Effector memory CD4-positive, alpha-beta T cell (primary cell): ENCODE results near the gene KCNK6.
A peak's percentile ranks its signal among the peaks of the same experiment; 100 is the strongest.
"Not testable (repeated sequence)": the region's sequence is repeated elsewhere in the genome, so short reads cannot be mapped to it uniquely, and the experiment has no call there.

Source experiments
- DNase-seq, 3 donors: peaks; one replicate each; pipeline ENCODE4 v3.0.0-alpha.2; 2020
- H3K27ac ChIP-seq: 2 replicates; pipeline ENCODE4 v1.7.0; 2013; ENCODE audit warnings: mild to moderate bottlenecking, low read length, moderate library complexity; ENCODE audit not compliant: insufficient read depth, poor library complexity, severe bottlenecking
- H3K27me3 ChIP-seq: replicated peaks from 2 replicates; pipeline ENCODE4 v1.7.0; 2013; ENCODE audit warnings: mild to moderate bottlenecking, low read length; ENCODE audit not compliant: insufficient read depth, control insufficient read depth, poor library complexity, severe bottlenecking
- H3K36me3 ChIP-seq: 2 replicates; pipeline ENCODE4 v1.7.0; 2013; ENCODE audit warnings: mild to moderate bottlenecking, low read length, moderate library complexity; ENCODE audit not compliant: control insufficient read depth, insufficient read depth
- H3K4me1 ChIP-seq: 2 replicates; pipeline ENCODE4 v1.7.0; 2013; ENCODE audit warnings: low read length, mild to moderate bottlenecking; ENCODE audit not compliant: control insufficient read depth, insufficient read depth, poor library complexity, severe bottlenecking
- H3K4me3 ChIP-seq: 2 replicates; pipeline ENCODE4 v1.7.0; 2013; ENCODE audit warnings: low read length, low read depth, mild to moderate bottlenecking; ENCODE audit not compliant: insufficient read depth, poor library complexity, severe bottlenecking
- H3K9me3 ChIP-seq: 2 replicates; pipeline ENCODE4 v1.7.0; 2013; ENCODE audit warnings: mild to moderate bottlenecking, low read length, moderate library complexity; ENCODE audit not compliant: control insufficient read depth

The KCNK6 gene

GRCh38 chr19:38360839-38361631 lies 41.4 kb downstream of the KCNK6 start:
- peaks cover 15% of the 10 kb centered on the region for H3K4me1 ChIP-seq
- DNase-seq, result no peak
- H3K4me3 ChIP-seq, result peak overlapping the region; percentile 70
- H3K27me3 ChIP-seq, result no peaks in the 10 kb centered on the region
- no peaks in the 10 kb centered on the region for H3K9me3 ChIP-seq
- no peak overlapping the region for H3K27ac ChIP-seq
- H3K36me3 ChIP-seq, result no peaks in the 10 kb centered on the region

- no peaks in the 10 kb centered on the region for H3K36me3 ChIP-seq
- DNase-seq, result peak; percentile 42 to 54 (median 45)
- H3K27ac ChIP-seq, result no peak overlapping the region
- H3K9me3 ChIP-seq, result no peaks in the 10 kb centered on the region
- peak overlapping the region; percentile 70 for H3K4me3 ChIP-seq
- H3K4me1 ChIP-seq, result peaks cover 15% of the 10 kb centered on the region
- H3K27me3 ChIP-seq, result no peaks in the 10 kb centered on the region
These were observed 42.0 kb downstream of the KCNK6 start for GRCh38 chr19:38361633-38362075.

GRCh38 chr19:38362076-38362945 lies 42.7 kb downstream of the KCNK6 start:
- H3K4me1 ChIP-seq, result peaks cover 15% of the 10 kb centered on the region
- H3K36me3 ChIP-seq, result no peaks in the 10 kb centered on the region
- H3K4me3 ChIP-seq, result peak overlapping the region; percentile 70
- peak; percentile 54 to 71 (median 54) for DNase-seq
- no peaks in the 10 kb centered on the region for H3K27me3 ChIP-seq
- H3K9me3 ChIP-seq, result no peaks in the 10 kb centered on the region
- no peak overlapping the region for H3K27ac ChIP-seq

GRCh38 chr19:38362946-38363688 lies 43.5 kb downstream of the KCNK6 start:
- H3K9me3 ChIP-seq, H3K27me3 ChIP-seq, H3K36me3 ChIP-seq, H3K27ac ChIP-seq, DNase-seq: not testable (repeated sequence)
- Histone ChIP-seq H3K4me3 (peak overlapping the region; percentile 70), H3K4me1 (peaks cover 15% of the 10 kb centered on the region)

GRCh38 chr19:38367041-38367440 lies 47.4 kb downstream of the KCNK6 start:
- H3K27me3 ChIP-seq, result no peaks in the 10 kb centered on the region
- no peaks in the 10 kb centered on the region for H3K9me3 ChIP-seq
- DNase-seq, result no peak
- H3K27ac ChIP-seq, result no peak overlapping the region
- no peak overlapping the region for H3K4me3 ChIP-seq
- H3K36me3 ChIP-seq, result no peaks in the 10 kb centered on the region
- H3K4me1 ChIP-seq, result peaks cover 8% of the 10 kb centered on the region

- Histone ChIP-seq H3K27me3 (no peaks in the 10 kb centered on the region), H3K36me3 (no peaks in the 10 kb centered on the region), H3K9me3 (no peaks in the 10 kb centered on the region), H3K4me3 (no peak overlapping the region), H3K4me1 (no peaks in the 10 kb centered on the region), H3K27ac (no peak overlapping the region)
- no peak for DNase-seq
These were observed 49.9 kb downstream of the KCNK6 start for GRCh38 chr19:38369584-38369983.

GRCh38 chr19:38370299-38370698 lies 50.7 kb downstream of the KCNK6 start:
- no peaks in the 10 kb centered on the region for H3K36me3 ChIP-seq
- peaks cover 2% of the 10 kb centered on the region for H3K4me1 ChIP-seq
- H3K9me3 ChIP-seq, result no peaks in the 10 kb centered on the region
- H3K27ac ChIP-seq, result no peak overlapping the region
- no peaks in the 10 kb centered on the region for H3K27me3 ChIP-seq
- H3K4me3 ChIP-seq, result no peak overlapping the region
- DNase-seq, result no peak

- no peaks in the 10 kb centered on the region for H3K36me3 ChIP-seq
- no peak overlapping the region for H3K4me3 ChIP-seq
- no peaks in the 10 kb centered on the region for H3K9me3 ChIP-seq
- H3K27ac ChIP-seq, result no peak overlapping the region
- H3K27me3 ChIP-seq, result no peaks in the 10 kb centered on the region
- peaks cover 10% of the 10 kb centered on the region for H3K4me1 ChIP-seq
- DNase-seq, result no peak
These were observed 51.4 kb downstream of the KCNK6 start for GRCh38 chr19:38371081-38371480.

- Histone ChIP-seq H3K4me1 (peaks cover 12% of the 10 kb centered on the region), H3K9me3 (no peaks in the 10 kb centered on the region), H3K27me3 (no peaks in the 10 kb centered on the region), H3K27ac (peak overlapping the region; percentile 86), H3K4me3 (peak overlapping the region; percentile 39), H3K36me3 (peaks cover 9% of the 10 kb centered on the region)
- DNase-seq, result no peak
These were observed 54.3 kb downstream of the KCNK6 start for GRCh38 chr19:38373907-38374331.
